ENCODE data around the gene OR51V1. TPM values are rescaled to one million over a fixed set of nuclear protein-coding genes. Genes with fewer than 3 reads are reported as not detected.

The OR51V1 gene
- total and polyA plus RNA-seq, 2 of the 13 experiments (the other 11 are each of a cell fraction or from before 2014, with no cell fraction given) = not detected

DNA sequence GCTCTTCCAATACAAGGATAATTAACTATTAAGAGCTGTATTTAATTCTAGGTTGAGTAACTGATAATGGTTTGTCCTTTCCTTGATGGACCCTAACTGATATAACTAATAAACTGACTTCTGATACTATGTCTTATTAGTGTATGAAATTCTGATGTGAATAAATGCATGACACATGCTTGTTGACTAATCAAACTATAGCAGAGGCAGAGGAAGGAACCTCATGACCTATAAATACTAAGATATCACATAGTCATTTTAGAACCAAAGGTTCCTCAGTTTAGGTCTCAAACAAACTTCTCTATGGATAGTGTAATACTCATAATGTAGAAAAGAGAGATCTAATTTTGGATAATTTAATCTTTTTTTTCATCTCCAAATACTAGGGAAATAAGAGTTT is 38.6 kb upstream of the OR51V1 start:
- no peaks in the 10 kb centered on the region; the same call in 1 of the 2 replicates for H4K20me1 ChIP-seq (ENCODE audit: insufficient read depth, low read length)
- H2AFZ ChIP-seq (ENCODE audit: low read length) = no peak overlapping the region
- intact Hi-C loops (cut with micrococcal nuclease; ENCODE audit: unreplicated experiment) (no loop called here), in situ Hi-C loops (cut with HindIII; ENCODE audit: extremely low pct_ligation_motif_present, low pct_unique_long_range_greater_than_20kb) (no loop called here)
- no peaks in the 10 kb centered on the region for H3K79me2 ChIP-seq (ENCODE audit: insufficient read depth, low read length)
- CTCF ChIA-PET (ENCODE audit: low intra/inter-chr PET ratio, low total read pairs) = no interaction called here
- no peak for ATAC-seq
- 0 out of 5 replicates have a peak, but pooled peaks cover 0 to 5% of the 10 kb centered on the region in 2 experiments for H3K27me3 ChIP-seq (ENCODE audit: control insufficient read depth in 1 of 2, insufficient read depth in 2 of 2, low read length in 2 of 2)
- H3K36me3 ChIP-seq (replicated peaks in 1 of 2; ENCODE audit: control insufficient read depth in 1 of 2, insufficient read depth in 2 of 2, low read length in 2 of 2) = no peaks in the 10 kb centered on the region
- H3K4me2 ChIP-seq (ENCODE audit: low read depth, low read length) = no peak overlapping the region
- H3K27ac ChIP-seq (ENCODE audit: extremely low read length, insufficient read depth, low read length) = no peak overlapping the region
- H3K4me3 ChIP-seq (replicated peaks in 1 of 3; ENCODE audit: insufficient read depth in 1 of 3, low read depth in 2 of 3, low read length in 3 of 3) = no peak overlapping the region
- no peaks in the 10 kb centered on the region for H3K9me3 ChIP-seq (ENCODE audit: low read length)
- no peak for FAIRE-seq
- H3K9ac ChIP-seq (ENCODE audit: insufficient read depth, low read depth, low read length) = no peak overlapping the region
- no peaks in the 10 kb centered on the region for H3K4me1 ChIP-seq (ENCODE audit: insufficient read depth, low read length)
- DNase-seq (ENCODE audit: low spot score) = no peak
- POLR2A ChIA-PET = no interaction called here
- no TSS peak for BruUV-seq (replicated peaks)
- TF ChIP-seq XRCC5 (optimal IDR thresholded peaks at IDR 0.05; ENCODE audit: low read length) (no peak), AHR (CRISPR knock-in tag; IDR thresholded peaks at IDR 0.05) (no peak), PHF20 (CRISPR knock-in tag; IDR thresholded peaks at IDR 0.05) (no peak), CEBPB (IDR thresholded peaks at IDR 0.05; ENCODE audit: borderline replicate concordance, low read depth, low read length) (no peak), KDM6A (CRISPR knock-in tag; IDR thresholded peaks at IDR 0.05; ENCODE audit: low read depth) (no peak), ONECUT2 (CRISPR knock-in tag; IDR thresholded peaks at IDR 0.05) (no peak), ZNF251 (CRISPR knock-in tag; IDR thresholded peaks at IDR 0.05) (no peak), ZNF547 (CRISPR knock-in tag; IDR thresholded peaks at IDR 0.05) (no peak)
- TF ChIP-seq, protein P1, sequence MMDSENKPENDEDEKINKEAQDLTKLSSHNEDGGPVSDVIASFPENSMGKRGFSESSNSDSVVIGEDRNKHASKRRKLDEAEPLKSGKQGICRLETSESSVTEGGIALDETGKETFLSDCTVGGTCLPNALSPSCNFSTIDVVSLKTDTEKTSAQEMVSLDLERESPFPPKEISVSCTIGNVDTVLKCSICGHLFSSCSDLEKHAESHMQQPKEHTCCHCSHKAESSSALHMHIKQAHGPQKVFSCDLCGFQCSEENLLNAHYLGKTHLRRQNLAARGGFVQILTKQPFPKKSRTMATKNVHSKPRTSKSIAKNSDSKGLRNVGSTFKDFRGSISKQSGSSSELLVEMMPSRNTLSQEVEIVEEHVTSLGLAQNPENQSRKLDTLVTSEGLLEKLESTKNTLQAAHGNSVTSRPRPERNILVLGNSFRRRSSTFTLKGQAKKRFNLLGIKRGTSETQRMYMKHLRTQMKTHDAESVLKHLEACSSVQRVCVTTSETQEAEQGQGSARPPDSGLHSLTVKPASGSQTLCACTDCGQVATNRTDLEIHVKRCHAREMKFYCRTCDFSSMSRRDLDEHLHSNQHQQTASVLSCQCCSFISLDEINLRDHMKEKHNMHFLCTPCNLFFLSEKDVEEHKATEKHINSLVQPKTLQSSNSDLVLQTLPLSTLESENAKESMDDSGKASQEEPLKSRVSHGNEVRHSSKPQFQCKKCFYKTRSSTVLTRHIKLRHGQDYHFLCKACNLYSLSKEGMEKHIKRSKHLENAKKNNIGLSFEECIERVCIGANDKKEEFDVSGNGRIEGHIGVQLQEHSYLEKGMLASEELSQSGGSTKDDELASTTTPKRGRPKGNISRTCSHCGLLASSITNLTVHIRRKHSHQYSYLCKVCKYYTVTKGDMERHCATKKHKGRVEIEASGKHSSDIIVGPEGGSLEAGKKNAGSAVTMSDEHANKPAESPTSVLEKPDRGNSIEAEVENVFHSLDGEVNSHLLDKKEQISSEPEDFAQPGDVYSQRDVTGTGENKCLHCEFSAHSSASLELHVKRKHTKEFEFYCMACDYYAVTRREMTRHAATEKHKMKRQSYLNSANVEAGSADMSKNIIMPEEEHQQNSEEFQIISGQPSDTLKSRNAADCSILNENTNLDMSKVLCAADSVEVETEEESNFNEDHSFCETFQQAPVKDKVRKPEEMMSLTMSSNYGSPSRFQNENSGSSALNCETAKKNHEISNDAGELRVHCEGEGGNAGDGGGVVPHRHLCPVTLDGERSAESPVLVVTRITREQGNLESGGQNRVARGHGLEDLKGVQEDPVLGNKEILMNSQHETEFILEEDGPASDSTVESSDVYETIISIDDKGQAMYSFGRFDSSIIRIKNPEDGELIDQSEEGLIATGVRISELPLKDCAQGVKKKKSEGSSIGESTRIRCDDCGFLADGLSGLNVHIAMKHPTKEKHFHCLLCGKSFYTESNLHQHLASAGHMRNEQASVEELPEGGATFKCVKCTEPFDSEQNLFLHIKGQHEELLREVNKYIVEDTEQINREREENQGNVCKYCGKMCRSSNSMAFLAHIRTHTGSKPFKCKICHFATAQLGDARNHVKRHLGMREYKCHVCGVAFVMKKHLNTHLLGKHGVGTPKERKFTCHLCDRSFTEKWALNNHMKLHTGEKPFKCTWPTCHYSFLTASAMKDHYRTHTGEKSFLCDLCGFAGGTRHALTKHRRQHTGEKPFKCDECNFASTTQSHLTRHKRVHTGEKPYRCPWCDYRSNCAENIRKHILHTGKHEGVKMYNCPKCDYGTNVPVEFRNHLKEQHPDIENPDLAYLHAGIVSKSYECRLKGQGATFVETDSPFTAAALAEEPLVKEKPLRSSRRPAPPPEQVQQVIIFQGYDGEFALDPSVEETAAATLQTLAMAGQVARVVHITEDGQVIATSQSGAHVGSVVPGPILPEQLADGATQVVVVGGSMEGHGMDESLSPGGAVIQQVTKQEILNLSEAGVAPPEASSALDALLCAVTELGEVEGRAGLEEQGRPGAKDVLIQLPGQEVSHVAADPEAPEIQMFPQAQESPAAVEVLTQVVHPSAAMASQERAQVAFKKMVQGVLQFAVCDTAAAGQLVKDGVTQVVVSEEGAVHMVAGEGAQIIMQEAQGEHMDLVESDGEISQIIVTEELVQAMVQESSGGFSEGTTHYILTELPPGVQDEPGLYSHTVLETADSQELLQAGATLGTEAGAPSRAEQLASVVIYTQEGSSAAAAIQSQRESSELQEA (CRISPR knock-in tag; IDR thresholded peaks at IDR 0.05; ENCODE audit: not compliant biosample characterization) = no peak
- TF ChIP-seq, protein P2, sequence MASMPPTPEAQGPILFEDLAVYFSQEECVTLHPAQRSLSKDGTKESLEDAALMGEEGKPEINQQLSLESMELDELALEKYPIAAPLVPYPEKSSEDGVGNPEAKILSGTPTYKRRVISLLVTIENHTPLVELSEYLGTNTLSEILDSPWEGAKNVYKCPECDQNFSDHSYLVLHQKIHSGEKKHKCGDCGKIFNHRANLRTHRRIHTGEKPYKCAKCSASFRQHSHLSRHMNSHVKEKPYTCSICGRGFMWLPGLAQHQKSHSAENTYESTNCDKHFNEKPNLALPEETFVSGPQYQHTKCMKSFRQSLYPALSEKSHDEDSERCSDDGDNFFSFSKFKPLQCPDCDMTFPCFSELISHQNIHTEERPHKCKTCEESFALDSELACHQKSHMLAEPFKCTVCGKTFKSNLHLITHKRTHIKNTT (CRISPR knock-in tag; IDR thresholded peaks at IDR 0.05) = no peak
- TF ChIP-seq, protein P3, sequence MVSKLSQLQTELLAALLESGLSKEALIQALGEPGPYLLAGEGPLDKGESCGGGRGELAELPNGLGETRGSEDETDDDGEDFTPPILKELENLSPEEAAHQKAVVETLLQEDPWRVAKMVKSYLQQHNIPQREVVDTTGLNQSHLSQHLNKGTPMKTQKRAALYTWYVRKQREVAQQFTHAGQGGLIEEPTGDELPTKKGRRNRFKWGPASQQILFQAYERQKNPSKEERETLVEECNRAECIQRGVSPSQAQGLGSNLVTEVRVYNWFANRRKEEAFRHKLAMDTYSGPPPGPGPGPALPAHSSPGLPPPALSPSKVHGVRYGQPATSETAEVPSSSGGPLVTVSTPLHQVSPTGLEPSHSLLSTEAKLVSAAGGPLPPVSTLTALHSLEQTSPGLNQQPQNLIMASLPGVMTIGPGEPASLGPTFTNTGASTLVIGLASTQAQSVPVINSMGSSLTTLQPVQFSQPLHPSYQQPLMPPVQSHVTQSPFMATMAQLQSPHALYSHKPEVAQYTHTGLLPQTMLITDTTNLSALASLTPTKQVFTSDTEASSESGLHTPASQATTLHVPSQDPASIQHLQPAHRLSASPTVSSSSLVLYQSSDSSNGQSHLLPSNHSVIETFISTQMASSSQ (IDR thresholded peaks at IDR 0.05; ENCODE audit: low read depth) = no peak
- TF ChIP-seq, protein P3 (CRISPR knock-in tag; IDR thresholded peaks at IDR 0.05; ENCODE audit: borderline replicate concordance) = no peak

All from HepG2 (cell line).